Activated CD4-positive, alpha-beta T cell treated with anti-CD3 and anti-CD28 coated beads, Interleukin-2, amount 50 U/mL, for 48 hours (primary cell): ENCODE measurements around the gene SLC8A1.

ENCODE experiments used
- DNase-seq, 2 experiments: peaks; one replicate each; pipeline ENCODE4 v3.0.0-alpha.2; 2020

SLC8A1 gene

DNA sequence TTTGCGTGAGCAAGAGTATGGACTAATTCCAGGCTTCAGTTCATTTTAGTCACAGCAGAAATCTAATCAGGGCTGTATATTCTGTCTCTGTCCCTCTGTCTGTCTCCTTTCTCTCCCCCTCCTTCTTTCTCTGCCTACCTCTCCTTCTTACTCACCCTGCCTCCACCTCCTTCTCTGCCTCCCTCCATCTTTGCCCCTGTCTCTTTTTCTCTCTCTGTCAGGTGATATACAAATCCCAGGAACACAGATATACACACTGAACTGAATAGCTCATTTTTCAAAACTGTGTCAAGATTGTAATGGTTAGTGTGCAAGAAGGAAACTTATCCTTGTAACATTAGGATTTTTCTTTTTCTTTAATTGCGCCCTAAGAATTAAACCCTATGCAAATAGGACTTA, 32.5 kb downstream of the SLC8A1 start:
- no peak for DNase-seq

- DNase-seq, result no peak
These were observed 33.1 kb downstream of the SLC8A1 start for GRCh38 chr2:40418614-40419363.

GRCh38 chr2:40416486-40416885, 35.4 kb downstream of the SLC8A1 start:
- no peak for DNase-seq

GRCh38 chr2:40415391-40415790, 36.5 kb downstream of the SLC8A1 start:
- DNase-seq, result no peak

DNA sequence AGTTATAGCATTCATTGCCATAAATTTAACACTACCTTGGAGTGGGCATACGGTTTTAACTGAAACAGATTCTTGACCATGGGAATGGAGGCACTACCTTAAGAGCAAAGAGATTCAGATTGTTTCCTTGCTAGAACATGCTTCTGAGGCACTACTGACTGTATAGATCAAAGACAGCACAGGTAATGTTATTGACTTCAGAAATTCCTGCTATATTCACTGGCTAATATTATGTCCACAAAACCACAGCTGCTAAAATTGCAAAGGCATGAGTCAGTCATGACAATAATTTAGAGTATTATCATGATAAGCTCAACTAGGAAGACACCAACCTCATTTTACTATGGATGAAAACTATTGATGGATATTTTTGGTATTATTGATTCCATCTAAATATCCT, 39.4 kb downstream of the SLC8A1 start:
- DNase-seq, result no peak

- no peak for DNase-seq
These were observed 41.2 kb downstream of the SLC8A1 start for GRCh38 chr2:40410695-40411094.

DNA sequence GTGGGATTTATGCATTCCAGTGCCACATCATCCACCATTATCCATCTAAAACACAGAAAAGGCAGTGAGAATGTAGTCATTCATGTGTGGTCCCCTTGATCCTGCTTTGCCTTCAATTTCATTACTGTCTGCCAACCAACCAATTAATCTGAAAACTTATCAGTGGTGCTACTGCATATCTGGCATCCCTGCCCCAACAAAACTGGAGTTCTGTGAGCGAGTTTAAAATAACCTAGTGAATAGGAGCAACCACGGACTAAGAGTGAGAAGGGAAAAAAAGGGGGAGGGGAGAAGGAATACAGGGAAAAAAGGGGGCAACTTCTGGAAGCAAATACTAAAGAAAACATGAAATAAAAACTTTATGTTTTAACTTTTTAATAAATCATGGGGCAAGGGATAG, 42.2 kb downstream of the SLC8A1 start:
- DNase-seq, result no peak

- DNase-seq, result no peak
These were observed 45.2 kb downstream of the SLC8A1 start for GRCh38 chr2:40406485-40407289.

GRCh38 chr2:40405465-40405864, 46.4 kb downstream of the SLC8A1 start:
- DNase-seq, result no peak

GRCh38 chr2:40404517-40404916, 47.4 kb downstream of the SLC8A1 start:
- no peak for DNase-seq

DNA sequence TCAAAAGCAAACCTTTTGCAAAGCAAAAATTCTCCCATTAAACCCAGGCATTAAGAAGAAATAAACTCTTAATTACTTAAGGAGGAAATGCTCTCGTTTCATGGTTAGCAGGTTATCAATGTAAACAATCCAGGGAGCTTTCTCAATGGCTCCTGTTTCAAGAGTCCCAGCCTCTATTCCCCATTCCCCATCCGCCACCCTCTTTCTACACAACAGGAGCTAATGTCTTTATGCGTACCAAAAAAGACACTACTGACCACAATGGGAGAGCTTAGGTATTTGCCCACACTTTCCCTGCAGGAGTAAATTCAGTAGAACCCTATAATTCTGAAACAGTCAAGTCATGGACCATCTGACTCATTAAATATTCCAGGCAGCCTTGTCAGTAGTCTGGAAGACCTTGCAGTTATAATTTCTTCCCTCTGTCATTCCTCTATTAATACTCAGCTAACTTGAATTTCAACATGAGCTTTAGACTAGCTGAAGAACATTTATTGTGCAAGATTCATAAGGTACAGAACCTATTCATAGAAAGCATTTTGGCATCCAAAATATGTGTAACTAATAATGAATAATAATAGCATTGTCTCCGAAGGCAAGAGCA, 48.6 kb downstream of the SLC8A1 start:
- no peak for DNase-seq

DNA sequence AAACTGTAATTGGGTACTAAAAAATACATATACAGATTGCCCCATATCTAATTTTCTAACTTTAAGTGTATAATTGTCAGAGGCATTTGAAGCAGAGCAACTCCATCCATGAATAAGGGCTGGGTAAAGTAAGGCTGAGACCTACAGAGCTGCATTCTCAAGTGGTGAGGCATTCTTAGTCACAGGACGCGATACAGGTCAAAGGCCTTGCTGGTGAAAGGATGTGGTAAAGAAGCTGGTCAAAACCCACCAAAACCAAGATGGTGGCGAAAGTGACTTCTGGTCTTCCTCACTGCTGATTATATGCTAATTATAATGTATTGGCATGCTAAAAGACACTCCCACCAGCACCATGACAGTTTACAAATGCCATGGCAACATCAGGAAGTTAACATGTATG, 50.0 kb downstream of the SLC8A1 start:
- no peak for DNase-seq

GRCh38 chr2:40400336-40400953, 51.4 kb downstream of the SLC8A1 start:
- no peak for DNase-seq

GRCh38 chr2:40397765-40398164, 54.1 kb downstream of the SLC8A1 start:
- no peak for DNase-seq

DNA sequence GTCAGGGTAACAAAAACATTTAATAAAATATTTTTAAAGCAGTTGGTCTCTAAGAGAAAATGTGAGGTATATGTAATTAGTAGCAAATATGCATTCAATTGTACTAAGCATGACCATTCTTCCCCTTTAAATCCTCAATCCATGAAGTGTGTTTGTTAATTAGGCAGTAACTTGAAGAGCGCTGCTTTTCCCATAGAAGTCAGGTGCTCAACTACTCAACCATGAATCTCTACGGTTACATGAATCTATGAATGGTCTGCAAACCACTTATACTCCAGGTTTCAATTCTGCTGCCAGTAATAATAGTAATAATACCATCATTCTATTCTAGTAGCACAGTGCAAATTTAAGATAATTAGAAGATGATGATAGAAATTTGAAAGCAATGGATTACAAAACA, 55.8 kb downstream of the SLC8A1 start:
- DNase-seq, result no peak

DNA sequence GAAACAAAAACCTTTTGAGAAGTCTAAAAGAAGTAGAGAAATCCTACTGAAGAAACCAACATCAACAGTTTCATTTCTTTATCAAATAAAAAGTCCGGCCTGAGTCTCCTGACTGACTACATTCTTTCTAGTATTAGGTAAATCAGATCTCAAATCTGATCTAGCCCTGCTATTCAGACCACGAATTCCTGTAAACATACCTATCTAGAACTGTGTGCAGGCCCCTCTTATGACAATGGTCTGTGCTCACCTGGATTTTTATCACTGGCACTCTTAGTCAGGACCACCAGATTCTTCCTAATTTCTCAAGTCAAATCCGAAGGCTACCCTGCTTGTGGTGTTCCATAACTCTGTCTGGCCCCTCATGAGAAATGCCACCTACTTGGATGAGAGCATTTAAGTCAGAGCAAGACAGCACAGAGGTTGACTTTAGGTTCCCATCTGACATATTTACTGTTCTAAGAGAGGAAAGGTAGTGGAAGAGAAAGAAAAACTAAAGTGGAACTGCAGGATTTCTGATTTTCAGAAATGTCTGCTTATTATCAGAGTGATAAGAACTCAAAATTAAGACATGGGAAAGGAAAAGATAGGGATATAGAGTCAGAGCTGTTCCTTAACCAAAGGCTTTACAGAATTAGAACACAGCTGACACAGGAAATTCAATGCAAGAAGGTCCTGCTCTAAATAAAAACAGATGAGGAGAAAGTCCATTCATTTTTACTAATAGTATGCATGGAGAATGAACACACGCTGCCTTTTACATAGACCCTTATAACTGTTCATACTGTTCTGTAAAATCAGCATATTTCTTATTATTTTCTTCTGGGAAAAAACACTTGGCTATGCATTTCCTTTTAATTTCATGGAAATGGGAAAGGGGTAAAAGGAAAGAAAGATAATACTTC, 56.5 kb downstream of the SLC8A1 start:
- DNase-seq, result no peak

DNA sequence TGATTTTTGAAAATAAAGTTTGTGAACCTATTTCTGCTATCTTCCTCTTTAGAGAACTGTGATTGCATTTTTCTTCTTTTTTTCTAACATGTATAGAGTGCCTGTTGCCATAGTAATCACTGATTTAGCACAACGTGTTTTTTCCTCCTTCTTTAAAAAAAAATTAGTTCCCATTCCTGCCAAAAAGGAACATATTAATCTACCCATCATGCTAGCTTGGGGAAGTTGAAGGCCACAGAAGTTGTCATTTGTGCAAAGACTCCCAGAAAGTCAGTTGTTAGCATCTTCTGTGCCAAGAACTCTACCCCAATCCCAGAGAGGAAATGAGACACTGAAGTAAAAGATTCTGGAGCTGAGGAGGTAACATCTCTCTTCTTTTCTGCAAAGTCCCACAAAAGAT, 57.3 kb downstream of the SLC8A1 start:
- DNase-seq, result no peak

DNA sequence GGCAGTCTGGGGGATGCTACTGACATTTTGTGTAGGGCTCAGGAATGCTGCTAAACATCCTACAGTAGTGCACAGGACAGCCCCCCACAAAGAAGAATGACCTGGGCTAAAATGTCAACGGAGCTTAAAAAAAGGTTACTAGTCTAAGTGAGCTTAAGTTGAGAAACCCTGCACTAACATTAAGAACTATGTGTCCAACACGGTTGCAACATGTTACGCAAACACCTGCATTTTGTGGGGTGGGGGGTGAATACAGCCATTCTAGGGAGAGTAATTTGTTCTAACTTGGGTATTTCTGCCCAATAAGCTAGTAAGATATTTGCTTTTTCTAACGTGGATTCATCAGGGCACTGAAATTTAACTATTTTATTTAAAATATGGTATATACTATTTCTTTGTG, 57.9 kb downstream of the SLC8A1 start:
- DNase-seq, result no peak

- DNase-seq, result no peak
These were observed 63.7 kb downstream of the SLC8A1 start for GRCh38 chr2:40388161-40388560.

- no peak for DNase-seq
These were observed 65.7 kb downstream of the SLC8A1 start for GRCh38 chr2:40386177-40386576.

DNA sequence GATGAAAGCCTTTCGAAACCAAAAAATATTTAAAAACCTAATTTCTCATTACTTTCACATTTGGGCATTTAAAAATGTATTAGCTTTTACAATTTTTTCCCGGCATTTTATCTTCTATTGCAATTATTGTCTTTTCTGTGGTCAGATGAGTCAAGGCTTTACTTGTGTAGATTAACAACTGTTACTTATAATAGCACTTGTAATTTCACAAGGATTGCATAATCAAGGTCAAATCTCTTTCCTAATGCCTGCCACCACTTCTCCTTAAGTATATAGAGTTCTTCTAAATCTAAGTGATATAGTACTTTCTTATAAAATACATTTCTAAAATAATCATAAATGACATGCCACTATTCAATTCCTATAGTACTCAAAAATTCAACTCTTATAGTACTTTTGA, 67.2 kb downstream of the SLC8A1 start:
- DNase-seq, result no peak

- DNase-seq, result no peak
These were observed 67.7 kb downstream of the SLC8A1 start for GRCh38 chr2:40384233-40384632.

DNA sequence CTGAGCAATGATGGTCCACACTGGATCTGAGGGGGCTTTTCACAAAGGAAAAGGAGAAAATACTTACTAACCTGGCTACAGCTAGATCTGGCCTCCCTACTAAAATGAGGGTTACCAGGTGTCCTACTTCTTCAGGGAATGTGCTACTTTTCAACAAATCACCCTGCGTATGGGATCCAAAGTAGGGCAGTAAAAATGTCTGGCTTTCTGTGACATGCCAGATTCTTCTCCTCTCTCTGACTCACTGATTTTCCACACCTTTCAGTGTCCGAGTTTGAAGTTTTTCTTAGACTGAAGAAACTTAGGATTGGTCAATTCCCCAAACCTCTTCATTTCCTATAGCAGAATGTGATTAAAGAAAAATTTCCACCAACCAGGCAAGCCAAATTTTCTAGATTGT, 71.2 kb downstream of the SLC8A1 start:
- DNase-seq, result no peak
